NCI-H1436 treated with DMSO at 0.1 percent for 48 hours (cell line): ENCODE measurements around the gene MYLIP.

Experiments used
- DNase-seq: peaks from one replicate; lab custom pipeline; 2025; lab: John Stamatoyannopoulos, UW

Gene MYLIP

DNA sequence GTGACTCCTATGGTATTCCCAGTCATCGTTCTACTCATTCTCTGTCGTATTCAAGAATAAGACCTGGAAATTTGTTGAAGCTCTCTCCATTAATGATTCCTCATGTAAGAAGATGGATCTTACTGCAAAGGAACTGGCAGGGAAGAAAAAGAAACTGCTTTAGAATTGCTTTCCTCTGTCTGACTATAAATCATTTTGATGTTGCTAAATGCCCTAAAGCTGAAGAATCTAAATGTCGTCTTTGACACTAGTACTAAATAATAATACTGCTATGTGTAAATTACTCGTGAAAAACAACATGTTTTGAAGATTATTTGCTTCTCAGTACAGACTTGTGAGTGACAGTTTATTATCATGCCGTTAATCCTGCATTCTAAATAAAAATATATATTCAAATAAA lies 20.5 kb upstream of the MYLIP start:
- DNase-seq: no peak

DNA sequence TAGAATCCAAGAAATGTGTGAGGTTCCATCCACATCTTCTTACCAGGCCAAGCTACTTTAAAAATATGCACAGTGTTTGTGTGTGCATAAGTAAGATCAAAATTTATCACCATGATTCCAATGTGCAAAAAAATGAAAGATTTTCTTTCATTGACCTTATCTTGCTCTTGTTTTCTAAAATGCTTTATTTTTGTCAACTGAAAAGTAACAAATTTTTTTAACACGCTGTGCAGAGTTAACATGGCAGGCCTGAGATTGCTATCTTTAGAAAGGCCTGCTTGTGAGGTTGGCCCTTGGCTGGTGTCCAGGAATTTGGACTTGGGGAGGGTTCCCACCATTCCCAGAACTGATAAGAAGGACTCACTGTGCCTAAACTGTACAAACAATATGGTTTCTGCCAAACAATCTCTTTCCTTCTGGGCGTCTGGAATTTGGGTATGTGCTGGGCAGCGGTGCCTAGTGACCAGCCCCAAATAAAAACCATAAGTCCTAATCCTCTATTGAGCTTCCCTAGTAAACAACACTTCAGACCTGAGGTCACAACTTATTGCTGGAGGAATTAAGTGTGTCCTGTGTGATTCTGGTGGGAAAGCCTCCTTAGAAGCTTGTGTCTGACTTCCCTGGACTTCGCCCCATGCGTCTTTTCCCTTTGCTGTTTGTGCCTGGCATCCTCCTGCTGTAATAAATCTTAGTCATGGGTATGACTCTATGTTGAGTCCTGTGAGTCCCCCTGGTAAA lies 19.8 kb upstream of the MYLIP start:
- no peak for DNase-seq

GRCh38 chr6:16109659-16110305 lies 19.1 kb upstream of the MYLIP start:
- no peak for DNase-seq

GRCh38 chr6:16118825-16119224 lies 10.1 kb upstream of the MYLIP start:
- DNase-seq: no peak

GRCh38 chr6:16121339-16121738 lies 7.5 kb upstream of the MYLIP start:
- no peak for DNase-seq

DNA sequence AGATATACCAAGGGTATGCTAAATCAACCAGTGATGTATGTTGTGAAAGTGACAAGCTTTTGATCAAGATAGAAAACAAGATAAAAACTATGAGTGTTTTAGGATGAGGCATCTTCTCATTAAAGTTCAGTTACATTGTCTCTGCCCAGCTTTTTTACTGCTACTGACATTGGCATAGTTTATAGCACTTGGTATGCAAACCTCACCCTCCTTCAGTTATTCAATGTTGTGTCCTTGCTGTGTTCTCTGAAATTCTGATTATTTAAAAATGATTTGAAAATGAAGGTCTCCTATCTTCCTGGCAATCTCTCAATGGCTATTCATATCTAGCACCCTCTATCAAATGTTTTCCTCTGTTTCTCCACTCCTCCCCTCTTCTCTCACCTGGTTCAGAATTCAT lies 6.7 kb upstream of the MYLIP start:
- no peak for DNase-seq

DNA sequence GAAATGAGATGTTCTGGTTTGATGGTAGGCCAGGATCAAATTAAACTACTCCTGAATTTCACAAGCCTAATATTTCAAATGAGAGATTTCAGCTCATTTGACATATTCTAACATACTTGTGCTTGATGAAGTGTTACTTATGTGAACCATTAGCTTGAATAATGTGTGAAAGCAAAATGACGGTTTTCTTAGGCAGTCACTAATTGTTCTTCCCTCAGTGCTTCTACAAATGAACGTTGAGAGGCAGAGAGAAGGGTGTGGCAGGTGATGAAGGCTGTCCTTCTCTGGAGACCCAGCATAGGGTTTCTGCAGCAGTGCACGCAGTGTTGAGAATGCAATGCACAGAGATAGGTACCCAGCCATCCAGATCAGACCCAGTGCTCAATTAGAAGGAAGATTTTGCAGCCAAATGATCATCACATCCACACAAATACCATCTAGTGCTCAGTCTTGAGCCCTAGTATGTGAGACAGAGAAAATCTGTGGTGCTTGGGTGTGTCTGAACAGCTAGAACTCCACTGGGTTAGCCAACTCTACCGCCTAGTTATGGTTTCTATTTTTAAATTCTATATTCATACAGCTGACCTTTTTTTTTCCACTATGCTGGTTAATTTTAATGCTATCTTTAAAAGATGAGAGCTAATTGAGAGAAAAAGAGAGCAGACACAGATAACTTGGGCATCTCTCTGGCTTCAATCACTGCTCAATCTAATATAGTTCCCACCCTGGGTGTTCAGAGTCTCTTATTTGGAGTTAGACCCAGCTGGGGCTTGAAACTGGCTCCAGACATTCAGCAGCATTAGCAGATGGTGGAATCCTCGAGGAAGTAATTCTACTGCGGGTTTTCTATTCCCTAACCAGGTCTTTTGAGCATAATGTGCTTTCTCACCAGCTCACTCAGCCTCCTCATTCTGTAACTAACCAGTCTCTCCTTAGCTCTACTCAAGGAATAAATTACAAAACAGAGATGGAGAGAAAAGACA lies 4.4 kb upstream of the MYLIP start:
- DNase-seq: no peak

GRCh38 chr6:16126056-16126455 lies 2.8 kb upstream of the MYLIP start:
- no peak for DNase-seq

- no peak for DNase-seq
These were observed 2.0 kb upstream of the MYLIP start for GRCh38 chr6:16126861-16127260.

DNA sequence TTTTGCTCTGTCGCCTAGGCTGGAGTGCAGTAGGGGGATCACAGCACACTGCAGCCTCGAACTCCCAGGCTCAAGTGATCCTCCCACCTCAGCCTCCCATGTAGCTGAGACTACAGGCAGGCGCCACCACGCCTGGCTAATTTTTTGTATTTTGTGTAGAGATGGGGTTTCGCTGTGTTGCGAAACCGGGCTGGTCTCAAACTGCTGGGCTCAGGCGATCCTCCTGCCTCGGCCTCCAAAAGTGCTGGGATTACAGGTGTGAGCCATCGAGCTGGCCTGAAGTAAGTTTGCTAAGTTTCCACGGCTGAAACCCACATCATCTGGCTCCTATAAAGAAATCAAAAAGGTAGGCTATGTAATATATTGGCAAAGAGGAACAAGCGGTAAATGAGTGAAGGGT lies 1.4 kb upstream of the MYLIP start:
- DNase-seq: no peak

GRCh38 chr6:16129623-16130401 lies 926 bp downstream of the MYLIP start:
- no peak for DNase-seq

DNA sequence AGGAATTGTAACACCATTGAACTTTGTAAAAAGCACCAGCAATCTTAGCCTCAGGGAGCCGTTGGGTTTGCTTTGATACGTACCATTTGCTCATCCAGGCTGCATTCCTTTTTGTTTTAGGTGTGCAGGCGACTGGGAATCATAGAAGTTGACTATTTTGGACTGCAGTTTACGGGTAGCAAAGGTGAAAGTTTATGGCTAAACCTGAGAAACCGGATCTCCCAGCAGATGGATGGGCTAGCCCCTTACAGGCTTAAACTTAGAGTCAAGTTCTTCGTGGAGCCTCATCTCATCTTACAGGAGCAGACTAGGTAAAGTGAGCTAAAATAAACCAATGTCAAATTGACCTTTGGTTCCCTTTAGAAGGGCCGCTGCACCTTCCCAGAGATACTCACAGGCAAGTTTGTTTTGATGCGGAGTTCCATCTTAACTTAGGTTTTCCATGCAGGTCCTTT lies 1.6 kb downstream of the MYLIP start:
- no peak for DNase-seq

- DNase-seq: no peak
These were observed 2.1 kb downstream of the MYLIP start for GRCh38 chr6:16130932-16131387.

GRCh38 chr6:16132909-16133308 lies 4.0 kb downstream of the MYLIP start:
- DNase-seq: no peak

GRCh38 chr6:16134430-16134829 lies 5.5 kb downstream of the MYLIP start:
- DNase-seq: no peak

GRCh38 chr6:16135066-16135465 lies 6.2 kb downstream of the MYLIP start:
- no peak for DNase-seq

DNA sequence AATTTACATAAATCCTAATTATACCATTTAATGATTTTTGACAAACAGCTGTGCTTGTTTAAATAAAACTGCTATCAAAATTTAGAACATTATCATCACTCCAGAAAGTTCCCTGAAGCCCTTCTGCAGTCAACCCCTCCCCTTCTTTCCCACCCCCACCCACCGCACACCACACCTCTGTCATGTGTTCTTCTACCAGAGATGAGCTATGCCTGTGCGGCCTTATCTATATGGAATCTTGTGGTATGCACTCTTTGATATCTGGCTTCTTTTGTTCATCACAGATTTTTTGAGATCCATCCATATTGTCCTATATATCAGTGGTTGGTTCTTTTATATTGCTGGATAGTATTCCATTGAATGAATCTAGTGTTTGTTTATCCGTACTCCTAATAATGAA lies 7.2 kb downstream of the MYLIP start:
- no peak for DNase-seq

GRCh38 chr6:16136621-16137450 lies 8.0 kb downstream of the MYLIP start:
- DNase-seq: no peak

DNA sequence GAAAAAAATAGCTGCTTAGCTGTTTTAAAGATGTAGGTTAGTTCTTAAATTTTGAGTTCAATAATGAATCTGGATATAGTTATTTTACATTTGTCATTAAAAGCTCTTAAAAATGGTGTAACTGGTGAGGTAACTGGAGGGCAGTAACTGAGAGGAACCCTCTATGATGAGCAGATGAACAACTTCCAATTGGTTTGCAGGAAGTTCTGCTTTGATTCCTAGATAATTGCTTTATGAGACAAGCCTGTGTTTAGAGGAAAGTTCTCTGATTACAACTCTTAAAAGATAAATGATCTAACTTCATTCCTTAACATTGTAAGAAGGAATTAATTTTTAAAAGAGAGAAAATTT lies 8.5 kb downstream of the MYLIP start:
- DNase-seq: no peak

DNA sequence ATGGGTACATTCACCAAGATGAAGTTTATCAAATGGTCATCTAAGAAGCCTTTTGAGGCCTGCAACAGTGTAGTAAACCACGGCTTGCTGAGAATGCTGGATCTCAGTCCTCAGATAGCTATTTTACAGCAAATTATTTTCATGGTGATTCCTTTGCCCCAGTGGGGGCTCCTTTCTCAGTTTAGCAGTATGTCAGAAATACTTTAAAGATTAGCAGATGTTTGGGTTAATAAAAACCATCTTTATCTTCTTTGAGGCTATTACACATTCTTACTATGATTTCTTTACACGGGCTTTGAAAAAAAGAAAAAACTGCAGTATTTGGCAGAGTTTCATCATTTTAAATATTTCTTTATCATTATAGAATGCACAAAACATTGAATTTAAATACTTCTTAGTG lies 10.7 kb downstream of the MYLIP start:
- no peak for DNase-seq

- DNase-seq: no peak
These were observed 11.7 kb downstream of the MYLIP start for GRCh38 chr6:16140607-16141006.
